ENCODE data around the gene KRT82. TPM values are rescaled to one million over a fixed set of nuclear protein-coding genes. Genes with fewer than 3 reads are reported as not detected.

The KRT82 gene
- total RNA-seq, 1 experiment from 2014 or later, result not detected

DNA sequence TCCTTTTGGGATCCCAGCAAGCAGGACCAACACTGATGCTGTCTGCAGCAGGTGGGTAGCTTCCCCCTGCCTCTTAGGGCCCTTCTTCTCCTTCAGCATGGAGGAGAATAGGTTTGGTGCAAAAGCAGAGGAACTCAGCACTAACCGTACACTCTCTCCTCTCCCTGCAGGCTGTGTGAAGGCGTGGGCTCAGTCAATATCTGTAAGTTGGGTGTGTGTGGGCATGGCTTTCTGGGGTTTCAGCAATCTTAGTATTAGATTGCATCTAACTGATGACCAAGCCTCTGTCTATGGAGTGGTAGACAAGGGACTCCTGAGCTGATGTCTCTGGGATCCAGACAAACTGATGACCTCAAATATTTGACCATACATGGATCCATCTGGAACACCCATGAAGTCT lies 53.2 kb downstream of the KRT82 start:
- H3K4me3 Mint-ChIP-seq (ENCODE audit: unreplicated experiment), result no peak overlapping the region

GRCh38 chr12:52351196-52352059 lies 54.7 kb downstream of the KRT82 start:
- TF ChIP-seq, protein P1, sequence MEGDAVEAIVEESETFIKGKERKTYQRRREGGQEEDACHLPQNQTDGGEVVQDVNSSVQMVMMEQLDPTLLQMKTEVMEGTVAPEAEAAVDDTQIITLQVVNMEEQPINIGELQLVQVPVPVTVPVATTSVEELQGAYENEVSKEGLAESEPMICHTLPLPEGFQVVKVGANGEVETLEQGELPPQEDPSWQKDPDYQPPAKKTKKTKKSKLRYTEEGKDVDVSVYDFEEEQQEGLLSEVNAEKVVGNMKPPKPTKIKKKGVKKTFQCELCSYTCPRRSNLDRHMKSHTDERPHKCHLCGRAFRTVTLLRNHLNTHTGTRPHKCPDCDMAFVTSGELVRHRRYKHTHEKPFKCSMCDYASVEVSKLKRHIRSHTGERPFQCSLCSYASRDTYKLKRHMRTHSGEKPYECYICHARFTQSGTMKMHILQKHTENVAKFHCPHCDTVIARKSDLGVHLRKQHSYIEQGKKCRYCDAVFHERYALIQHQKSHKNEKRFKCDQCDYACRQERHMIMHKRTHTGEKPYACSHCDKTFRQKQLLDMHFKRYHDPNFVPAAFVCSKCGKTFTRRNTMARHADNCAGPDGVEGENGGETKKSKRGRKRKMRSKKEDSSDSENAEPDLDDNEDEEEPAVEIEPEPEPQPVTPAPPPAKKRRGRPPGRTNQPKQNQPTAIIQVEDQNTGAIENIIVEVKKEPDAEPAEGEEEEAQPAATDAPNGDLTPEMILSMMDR (IDR thresholded peaks at IDR 0.05; ENCODE audit: insufficient read depth in 1 of 2, low read depth in 1 of 2, low read length in 1 of 2, severe bottlenecking in 1 of 2, unreplicated experiment in 1 of 2), result no peak
- H3K4me1 Mint-ChIP-seq (ENCODE audit: low read depth, unreplicated experiment), result no peaks in the 10 kb centered on the region
- H3K27ac Mint-ChIP-seq (ENCODE audit: unreplicated experiment), result no peak overlapping the region
- ChIA-PET CTCF (no interaction called here), POLR2A (no interaction called here)
- Histone ChIP-seq H3K4me1 (peaks cover 11% of the 10 kb centered on the region), H3K9me3 (no peaks in the 10 kb centered on the region), H3K4me3 (ENCODE audit: low read depth, low read length) (no peak overlapping the region), H3K27me3 (replicated peaks; ENCODE audit: control insufficient read depth, insufficient read depth, low read length) (no peaks in the 10 kb centered on the region), H3K36me3 (ENCODE audit: control insufficient read depth, insufficient read depth, low read length) (no peaks in the 10 kb centered on the region)
- no peak overlapping the region for H3K4me3 Mint-ChIP-seq (ENCODE audit: unreplicated experiment)
- H3K9me3 Mint-ChIP-seq (ENCODE audit: unreplicated experiment), result no peaks in the 10 kb centered on the region
- intact Hi-C loops (cut with micrococcal nuclease; ENCODE audit: unreplicated experiment), result no loop called here
- H3K36me3 Mint-ChIP-seq (ENCODE audit: insufficient read depth, unreplicated experiment), result no peaks in the 10 kb centered on the region
- H3K27me3 Mint-ChIP-seq (ENCODE audit: insufficient read depth, unreplicated experiment), result no peaks in the 10 kb centered on the region
- BruUV-seq (replicated peaks), result no TSS peak
- no peak for DNase-seq

More for the DNA sequence above, 53.2 kb downstream of the KRT82 start:
- TF ChIP-seq, protein P1 (IDR thresholded peaks at IDR 0.05; ENCODE audit: insufficient read depth in 1 of 2, low read depth in 1 of 2, low read length in 1 of 2, severe bottlenecking in 1 of 2, unreplicated experiment in 1 of 2), result no peak
- Histone ChIP-seq H3K4me1 (no peaks in the 10 kb centered on the region), H3K36me3 (ENCODE audit: control insufficient read depth, insufficient read depth, low read length) (no peaks in the 10 kb centered on the region), H3K27me3 (replicated peaks; ENCODE audit: control insufficient read depth, insufficient read depth, low read length) (no peaks in the 10 kb centered on the region), H3K9me3 (no peaks in the 10 kb centered on the region), H3K4me3 (ENCODE audit: low read depth, low read length) (no peak overlapping the region)
- H3K4me1 Mint-ChIP-seq (ENCODE audit: low read depth, unreplicated experiment), result no peaks in the 10 kb centered on the region
- H3K36me3 Mint-ChIP-seq (ENCODE audit: insufficient read depth, unreplicated experiment), result no peaks in the 10 kb centered on the region
- no peaks in the 10 kb centered on the region for H3K9me3 Mint-ChIP-seq (ENCODE audit: unreplicated experiment)
- CTCF ChIA-PET, result no interaction called here
- DNase-seq, result no peak
- intact Hi-C loops (cut with micrococcal nuclease; ENCODE audit: unreplicated experiment), result no loop called here
- POLR2A ChIA-PET, result no interaction called here
- H3K27ac Mint-ChIP-seq (ENCODE audit: unreplicated experiment), result no peak overlapping the region
- no peaks in the 10 kb centered on the region for H3K27me3 Mint-ChIP-seq (ENCODE audit: insufficient read depth, unreplicated experiment)
- no TSS peak for BruUV-seq (replicated peaks)

DNA sequence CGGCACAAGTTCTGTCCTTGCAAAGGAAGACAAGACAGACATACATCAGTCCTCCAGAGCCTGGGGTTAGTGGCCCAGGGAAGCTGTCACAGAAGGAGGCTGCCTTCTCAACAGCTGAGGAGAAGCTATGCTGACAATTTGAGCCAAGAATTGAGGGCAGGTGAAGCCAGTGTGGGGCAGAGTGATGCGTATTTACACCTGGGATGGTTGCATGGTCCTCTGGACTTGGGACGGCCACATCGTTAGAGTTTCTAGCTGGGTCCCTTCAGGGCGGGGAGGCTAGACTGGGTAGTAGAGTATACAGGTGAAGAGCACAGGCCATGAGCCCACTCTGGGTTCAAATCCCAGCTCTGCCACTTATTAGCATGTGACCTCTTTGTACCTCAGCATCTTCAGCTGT lies 55.3 kb downstream of the KRT82 start:
- intact Hi-C loops (cut with micrococcal nuclease; ENCODE audit: unreplicated experiment), result no loop called here
- no TSS peak for BruUV-seq (replicated peaks)
- H3K4me1 Mint-ChIP-seq (ENCODE audit: low read depth, unreplicated experiment), result peaks cover 4% of the 10 kb centered on the region
- Histone ChIP-seq H3K4me3 (ENCODE audit: low read depth, low read length) (no peak overlapping the region), H3K27me3 (replicated peaks; ENCODE audit: control insufficient read depth, insufficient read depth, low read length) (no peaks in the 10 kb centered on the region), H3K4me1 (peaks cover 17% of the 10 kb centered on the region), H3K36me3 (ENCODE audit: control insufficient read depth, insufficient read depth, low read length) (no peaks in the 10 kb centered on the region), H3K9me3 (no peaks in the 10 kb centered on the region)
- TF ChIP-seq, protein P1 (IDR thresholded peaks at IDR 0.05; ENCODE audit: insufficient read depth in 1 of 2, low read depth in 1 of 2, low read length in 1 of 2, severe bottlenecking in 1 of 2, unreplicated experiment in 1 of 2), result no peak
- CTCF ChIA-PET, result no interaction called here
- no peaks in the 10 kb centered on the region for H3K27me3 Mint-ChIP-seq (ENCODE audit: insufficient read depth, unreplicated experiment)
- no peaks in the 10 kb centered on the region for H3K36me3 Mint-ChIP-seq (ENCODE audit: insufficient read depth, unreplicated experiment)
- no peak overlapping the region for H3K4me3 Mint-ChIP-seq (ENCODE audit: unreplicated experiment)
- H3K27ac Mint-ChIP-seq (ENCODE audit: unreplicated experiment), result no peak overlapping the region
- H3K9me3 Mint-ChIP-seq (ENCODE audit: unreplicated experiment), result no peaks in the 10 kb centered on the region
- POLR2A ChIA-PET, result no interaction called here
- no peak for DNase-seq
